SK-N-DZ (cell line): ENCODE measurements around the gene ACE.
"Not testable (repeated sequence)": the region's sequence is repeated elsewhere in the genome, so short reads cannot be mapped to it uniquely, and the experiment has no call there.

ENCODE experiments used
- DNase-seq: peaks from one replicate; pipeline ENCODE4 v3.0.0-alpha.2; 2015; ENCODE audit warnings: low spot score

The ACE gene

GRCh38 chr17:63443053-63443452 is 33.8 kb upstream of the ACE start:
- no peak for DNase-seq

GRCh38 chr17:63444457-63444856 is 32.4 kb upstream of the ACE start:
- DNase-seq = no peak

GRCh38 chr17:63445065-63445464 is 31.8 kb upstream of the ACE start:
- DNase-seq = no peak

- no peak for DNase-seq
Observed at GRCh38 chr17:63445571-63445953, 31.3 kb upstream of the ACE start.

DNA sequence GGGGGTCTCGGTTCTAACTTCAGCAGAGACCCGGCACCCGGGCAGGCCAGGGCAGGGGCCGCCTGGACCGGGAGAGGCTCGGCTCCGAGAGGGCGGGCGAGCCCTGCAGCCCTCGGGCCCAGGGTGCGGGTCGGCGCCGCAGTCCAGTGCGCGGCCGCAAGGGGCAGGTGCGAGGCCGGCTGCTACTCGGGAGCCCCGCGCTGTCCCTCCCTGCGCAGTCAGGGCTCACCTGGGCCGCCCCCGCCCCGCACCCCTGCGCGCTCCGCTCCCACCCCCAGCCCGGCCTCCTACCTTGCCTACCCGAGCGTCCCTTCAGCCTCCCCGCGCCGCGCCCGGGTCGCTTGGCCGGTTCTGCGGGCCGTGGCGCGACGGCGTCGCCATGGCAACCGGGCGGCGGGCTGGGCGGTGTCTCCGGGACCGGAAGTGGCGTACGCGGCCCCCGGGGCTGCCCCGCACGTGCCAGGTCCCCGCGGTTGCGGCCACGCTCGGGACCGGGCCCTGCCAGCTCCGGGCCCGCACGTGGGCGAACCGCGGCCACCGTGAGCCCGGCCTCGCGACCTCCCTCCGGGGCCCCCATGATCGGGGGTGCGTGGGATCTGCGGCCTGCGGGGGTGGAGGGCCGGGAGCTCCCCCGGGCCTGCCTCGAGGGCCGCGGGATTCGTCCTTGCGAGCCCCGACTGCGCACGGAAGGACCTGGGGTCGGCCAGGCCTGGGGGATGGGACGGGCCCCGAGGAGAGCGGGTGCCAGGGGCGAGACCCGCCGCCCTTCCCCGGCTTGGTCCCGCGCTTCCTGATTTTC is 30.7 kb upstream of the ACE start, which contains the start of gene CYB561:
TSS of gene CYB561 (minus strand) at position 353 of the 799 bp plus-strand sequence. CDS start 8,759 bp downstream, outside the sequence.
- DNase-seq = no peak

DNA sequence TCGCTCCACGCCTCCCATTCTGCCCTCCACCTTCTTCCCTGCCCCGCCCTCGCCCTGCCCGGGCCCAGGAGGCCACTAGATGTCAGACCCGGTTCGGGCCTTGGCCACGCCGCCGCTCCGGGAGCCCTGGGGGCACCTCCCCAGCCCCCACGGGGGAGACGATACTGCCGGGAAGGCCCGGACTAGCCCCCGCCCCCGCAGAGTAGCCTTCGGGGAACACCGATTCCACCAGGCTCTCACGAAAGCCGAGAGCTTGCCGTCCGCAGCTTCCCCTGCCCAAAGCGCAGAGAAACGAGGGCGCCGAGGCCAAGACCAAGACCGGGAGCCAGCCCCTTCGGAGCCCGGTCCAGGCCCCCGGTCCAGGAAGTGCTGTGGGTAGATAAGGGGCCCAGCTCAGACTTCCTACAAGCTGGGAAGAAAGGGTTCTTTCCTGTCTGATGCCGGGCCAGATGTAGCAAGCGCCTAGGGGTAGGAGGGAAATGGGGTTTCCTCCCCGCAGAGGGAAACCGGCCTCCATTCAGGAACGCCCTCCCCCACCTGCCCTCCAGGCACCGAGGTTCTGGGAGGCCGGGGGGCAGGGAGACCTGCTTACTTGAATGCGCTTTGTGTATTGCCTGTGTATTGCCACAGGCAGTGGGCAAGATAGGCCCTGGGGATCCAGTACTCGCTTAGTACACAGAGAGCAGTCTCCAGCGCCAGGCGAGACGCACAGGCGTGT is 29.9 kb upstream of the ACE start:
- DNase-seq = no peak

DNA sequence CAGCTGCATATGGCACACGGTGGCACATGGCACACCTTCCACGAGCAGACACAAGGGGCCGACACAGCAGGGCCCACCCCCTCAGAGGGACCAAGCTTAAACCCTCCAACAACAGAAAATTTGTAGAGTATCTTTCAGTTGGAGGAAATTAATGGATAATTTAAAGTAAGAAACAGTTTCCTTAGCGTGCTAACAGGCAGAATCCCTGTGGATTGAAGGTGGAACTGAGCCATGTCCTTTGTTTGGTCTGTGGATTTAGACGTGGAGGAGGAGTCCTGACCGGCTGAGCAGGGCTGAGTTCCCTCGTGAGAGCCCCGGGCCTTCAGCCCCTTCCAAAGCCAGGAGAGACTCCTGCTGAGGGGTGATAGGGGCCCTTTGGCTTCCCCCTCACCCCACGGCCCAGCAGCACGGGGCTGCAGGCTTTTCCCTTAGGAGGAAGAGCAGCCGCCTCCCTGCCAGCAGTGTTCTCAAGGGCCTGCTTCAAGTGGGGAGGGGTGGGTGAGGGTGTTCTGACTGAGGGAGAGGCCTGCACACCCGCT is 29.3 kb upstream of the ACE start:
- DNase-seq = no peak

GRCh38 chr17:63448655-63449054 is 28.2 kb upstream of the ACE start:
- DNase-seq = no peak

- DNase-seq = no peak
Observed at GRCh38 chr17:63450551-63450950, 26.3 kb upstream of the ACE start.

GRCh38 chr17:63451150-63451549 is 25.7 kb upstream of the ACE start:
- DNase-seq = no peak

DNA sequence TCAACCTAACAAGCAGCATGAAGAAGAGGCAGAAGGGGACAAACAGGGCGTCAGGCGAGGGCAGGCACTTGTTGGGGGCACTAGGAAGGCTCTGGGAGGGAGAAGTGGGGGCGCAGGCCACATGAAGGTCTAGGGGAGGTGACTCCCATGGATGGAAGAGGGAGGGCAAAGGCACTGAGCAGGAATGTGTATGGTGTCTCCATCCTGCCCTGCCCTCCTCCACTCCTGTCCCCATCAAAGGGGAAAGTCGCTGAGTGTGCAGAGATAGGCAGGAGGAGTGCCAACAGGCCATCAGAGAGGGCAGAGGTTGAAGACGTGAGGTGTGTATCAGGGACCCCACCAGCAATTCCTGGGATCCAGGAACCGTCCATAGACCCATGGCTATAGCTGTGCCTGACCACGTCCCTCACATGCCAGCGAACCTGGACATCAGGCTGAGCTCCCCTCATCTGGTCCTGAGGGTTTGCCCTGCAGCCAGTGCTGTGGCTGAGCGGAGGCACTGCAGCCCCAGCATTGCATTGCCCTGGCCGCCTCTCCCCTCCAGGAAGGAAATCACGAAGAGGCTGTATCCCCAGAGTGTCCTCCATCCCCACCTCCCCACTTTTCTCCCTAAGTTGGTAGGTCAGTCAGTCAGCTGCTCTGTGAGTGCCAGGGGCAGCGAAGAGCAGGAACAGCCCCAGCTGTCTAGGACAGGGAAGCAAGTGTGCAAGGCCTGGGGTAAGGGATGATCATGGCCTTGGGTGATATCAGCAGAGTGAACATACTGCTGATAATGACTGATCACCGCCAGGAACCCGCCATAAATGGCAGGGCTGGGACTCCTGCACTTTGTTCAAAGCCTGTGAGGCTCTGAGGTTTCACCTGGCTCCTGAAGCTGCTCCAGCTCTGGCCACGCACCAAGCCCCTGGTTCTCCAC is 24.6 kb upstream of the ACE start:
- DNase-seq = no peak

DNA sequence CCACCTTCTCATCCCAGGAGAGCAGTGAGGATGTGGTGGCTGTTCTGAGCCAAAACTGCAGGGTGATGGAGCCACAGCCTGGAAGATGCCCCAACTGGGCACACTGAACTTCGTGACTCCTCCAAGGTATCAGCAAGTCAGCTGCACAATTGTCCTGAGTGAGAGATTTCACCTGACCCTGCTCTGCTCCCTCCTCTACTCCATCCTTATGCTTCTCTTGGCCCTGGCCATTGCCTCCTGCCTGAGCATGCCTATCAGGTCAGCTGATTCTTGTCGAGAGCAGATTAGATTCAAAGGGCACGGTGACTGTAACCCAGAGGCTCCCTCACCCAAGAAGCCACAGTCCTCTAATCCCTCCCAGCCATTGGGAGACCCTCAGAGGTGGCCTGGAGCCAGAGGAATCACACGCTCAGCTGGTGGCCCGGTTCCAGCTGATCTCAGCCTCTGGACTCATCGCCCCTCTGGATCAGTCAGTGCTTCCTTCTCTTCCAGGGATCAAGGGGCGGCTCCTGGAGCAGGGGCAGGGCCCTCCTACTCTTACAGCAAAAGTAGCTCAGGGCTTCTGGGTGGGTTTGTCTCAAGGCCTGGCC is 23.8 kb upstream of the ACE start:
- no peak for DNase-seq

DNA sequence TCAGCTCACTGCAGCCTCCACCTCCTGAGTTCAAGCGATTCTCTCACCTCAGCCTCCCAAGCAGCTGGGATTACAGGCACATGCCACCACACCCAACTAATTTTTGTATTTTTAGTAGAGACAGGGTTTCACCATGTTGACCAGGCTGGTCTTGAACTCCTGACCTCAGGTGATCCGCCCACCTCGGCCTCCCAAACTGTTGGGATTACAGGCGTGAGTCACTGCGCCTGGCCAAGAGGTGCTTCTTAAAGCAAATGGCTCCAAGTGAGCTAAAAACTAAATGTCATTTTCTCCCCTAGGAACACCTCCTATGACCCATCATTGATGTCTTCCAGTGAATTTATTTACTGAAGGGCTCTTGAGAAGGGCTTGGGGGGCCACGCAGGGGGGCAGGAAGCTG is 22.5 kb upstream of the ACE start:
- not testable (repeated sequence) for DNase-seq

GRCh38 chr17:63454915-63455314 is 21.9 kb upstream of the ACE start:
- no peak for DNase-seq

DNA sequence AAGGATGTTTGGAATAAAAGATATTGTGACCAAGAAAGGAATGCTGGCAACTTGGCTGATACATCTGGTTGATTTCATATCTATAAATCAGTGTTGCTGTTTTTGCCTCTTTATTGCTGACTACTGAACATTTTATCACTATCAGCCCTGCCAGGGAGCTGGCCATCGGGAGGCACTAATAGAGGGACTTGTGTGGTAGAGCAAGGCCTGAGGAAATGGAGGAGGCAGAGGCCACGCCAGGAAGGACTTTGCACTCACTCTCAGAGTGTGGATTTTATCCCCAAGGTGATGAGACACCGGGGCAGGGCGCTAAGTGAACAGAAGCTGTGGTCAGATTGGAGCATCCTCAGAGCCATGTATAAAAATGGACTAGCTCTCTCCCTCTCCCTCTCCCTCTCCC is 21.4 kb upstream of the ACE start:
- DNase-seq = no peak

GRCh38 chr17:63458478-63458877 is 18.4 kb upstream of the ACE start:
- DNase-seq = no peak

- DNase-seq = no peak
Observed at GRCh38 chr17:63460018-63460417, 16.8 kb upstream of the ACE start.

DNA sequence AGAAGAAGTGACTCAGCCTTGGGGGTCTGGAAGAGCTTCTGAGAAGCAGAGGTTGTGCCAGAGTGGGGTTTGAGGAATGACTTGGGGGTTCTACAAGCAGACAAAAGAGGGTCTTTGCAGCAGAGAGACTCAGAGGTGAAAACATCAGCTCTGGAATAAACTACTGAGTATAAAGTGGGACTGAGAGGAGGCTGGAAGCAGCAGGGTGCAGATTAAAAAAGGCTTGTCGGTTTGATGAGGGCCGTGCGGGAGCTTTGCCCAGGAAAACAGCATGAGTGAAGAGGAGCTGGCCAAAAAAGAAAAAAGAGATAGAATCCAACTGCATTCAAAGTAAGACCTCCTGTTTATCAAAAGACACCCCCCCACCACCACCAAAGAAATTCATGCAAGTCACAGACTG is 13.1 kb upstream of the ACE start:
- no peak for DNase-seq

DNA sequence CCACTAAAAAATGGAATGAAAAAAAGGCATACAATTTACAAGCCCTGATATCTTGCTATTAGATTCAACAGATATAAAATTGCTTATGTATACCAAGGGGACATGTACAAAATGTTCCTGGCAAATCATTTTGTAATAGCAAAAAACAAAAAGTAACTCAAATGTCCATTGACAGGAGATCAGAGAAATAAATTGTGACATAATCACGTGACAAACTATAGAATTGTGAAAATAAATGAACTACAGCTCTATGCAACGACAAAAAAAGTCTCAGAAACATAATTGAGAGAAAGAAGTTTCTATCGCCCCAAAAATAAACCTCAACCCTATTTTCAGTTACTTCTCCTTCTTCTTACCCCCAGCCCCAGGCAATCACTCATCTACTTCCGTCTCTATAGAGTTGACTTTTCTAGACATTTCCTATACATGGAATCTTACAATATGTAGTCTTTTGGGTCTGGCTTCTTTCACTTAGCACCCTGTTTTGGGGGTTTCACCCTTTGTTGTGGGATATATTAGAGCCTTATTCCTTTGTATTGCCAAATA is 12.1 kb upstream of the ACE start:
- DNase-seq = no peak

GRCh38 chr17:63468099-63468498 is 8.8 kb upstream of the ACE start:
- DNase-seq = not testable (repeated sequence)

DNA sequence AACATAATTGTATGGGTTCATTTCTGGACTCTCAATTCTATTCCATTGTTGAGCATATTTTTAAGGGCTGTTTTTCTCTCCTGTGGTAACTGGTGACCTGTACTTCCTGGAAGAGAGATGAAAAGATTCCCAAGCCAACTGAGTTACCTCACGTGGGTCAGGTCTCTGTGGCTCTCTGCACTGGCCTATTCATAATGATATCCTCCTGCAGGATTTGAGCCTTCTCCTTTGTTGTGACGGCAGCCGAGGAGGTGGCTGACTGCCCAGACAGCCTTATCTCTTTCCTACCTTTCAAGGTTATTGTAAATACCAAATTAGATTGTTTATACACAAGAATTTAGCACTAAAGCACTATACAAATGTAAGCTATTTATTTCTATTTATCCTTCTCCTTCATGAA is 2.7 kb upstream of the ACE start:
- DNase-seq = no peak
